HG03097 (cell line): Measurements from ENCODE around the gene DPYSL4.

ENCODE experiments used
- ATAC-seq: cut with Tn5 transposase; IDR thresholded peaks from one replicate; pipeline ENCODE4 v1.9.1; 2021; ENCODE audit not compliant: unreplicated experiment, low FRiP score

DPYSL4 gene

GRCh38 chr10:132162590-132163277 is 24.0 kb upstream of the DPYSL4 start:
- no peak for ATAC-seq

GRCh38 chr10:132163278-132163765 is 23.4 kb upstream of the DPYSL4 start:
- ATAC-seq: no peak

- ATAC-seq: no peak
Observed at GRCh38 chr10:132163826-132164515, 22.8 kb upstream of the DPYSL4 start.

GRCh38 chr10:132164761-132165278 is 21.9 kb upstream of the DPYSL4 start:
- no peak for ATAC-seq

- ATAC-seq: no peak
Observed at GRCh38 chr10:132165416-132165980, 21.2 kb upstream of the DPYSL4 start.

GRCh38 chr10:132166216-132166950 is 20.4 kb upstream of the DPYSL4 start:
- ATAC-seq: no peak

- ATAC-seq: no peak
Observed at GRCh38 chr10:132167041-132167674, 19.6 kb upstream of the DPYSL4 start.

GRCh38 chr10:132167976-132168375 is 18.8 kb upstream of the DPYSL4 start:
- no peak for ATAC-seq

- no peak for ATAC-seq
Observed at GRCh38 chr10:132168571-132169030, 18.1 kb upstream of the DPYSL4 start.

- ATAC-seq: no peak
Observed at GRCh38 chr10:132169031-132169765, 17.6 kb upstream of the DPYSL4 start.

- no peak for ATAC-seq
Observed at GRCh38 chr10:132169766-132170560, 16.8 kb upstream of the DPYSL4 start.

- ATAC-seq: no peak
Observed at GRCh38 chr10:132170561-132171361, 16.0 kb upstream of the DPYSL4 start.

- ATAC-seq: no peak
Observed at GRCh38 chr10:132172091-132173066, 14.4 kb upstream of the DPYSL4 start.

GRCh38 chr10:132173185-132173584 is 13.6 kb upstream of the DPYSL4 start:
- ATAC-seq: no peak

- ATAC-seq: no peak
Observed at GRCh38 chr10:132174237-132174636, 12.5 kb upstream of the DPYSL4 start.

- ATAC-seq: no peak
Observed at GRCh38 chr10:132175408-132175807, 11.3 kb upstream of the DPYSL4 start.
